ENCODE results near the gene HOXC13. TPM values are rescaled to one million over a fixed set of nuclear protein-coding genes. Genes with fewer than 3 reads are reported as not detected.

Gene HOXC13
- total RNA-seq, 1 donor from 2014 or later = not detected

- intact Hi-C loops (cut with DNase I) = no loop called here
- H3K9me3 ChIP-seq = no peaks in the 10 kb centered on the region
- H3K27ac ChIP-seq = no peak overlapping the region
- TF ChIP-seq, protein P1, sequence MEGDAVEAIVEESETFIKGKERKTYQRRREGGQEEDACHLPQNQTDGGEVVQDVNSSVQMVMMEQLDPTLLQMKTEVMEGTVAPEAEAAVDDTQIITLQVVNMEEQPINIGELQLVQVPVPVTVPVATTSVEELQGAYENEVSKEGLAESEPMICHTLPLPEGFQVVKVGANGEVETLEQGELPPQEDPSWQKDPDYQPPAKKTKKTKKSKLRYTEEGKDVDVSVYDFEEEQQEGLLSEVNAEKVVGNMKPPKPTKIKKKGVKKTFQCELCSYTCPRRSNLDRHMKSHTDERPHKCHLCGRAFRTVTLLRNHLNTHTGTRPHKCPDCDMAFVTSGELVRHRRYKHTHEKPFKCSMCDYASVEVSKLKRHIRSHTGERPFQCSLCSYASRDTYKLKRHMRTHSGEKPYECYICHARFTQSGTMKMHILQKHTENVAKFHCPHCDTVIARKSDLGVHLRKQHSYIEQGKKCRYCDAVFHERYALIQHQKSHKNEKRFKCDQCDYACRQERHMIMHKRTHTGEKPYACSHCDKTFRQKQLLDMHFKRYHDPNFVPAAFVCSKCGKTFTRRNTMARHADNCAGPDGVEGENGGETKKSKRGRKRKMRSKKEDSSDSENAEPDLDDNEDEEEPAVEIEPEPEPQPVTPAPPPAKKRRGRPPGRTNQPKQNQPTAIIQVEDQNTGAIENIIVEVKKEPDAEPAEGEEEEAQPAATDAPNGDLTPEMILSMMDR (IDR thresholded peaks at IDR 0.05) = no peak
- no peak for TF ChIP-seq POLR2A (IDR thresholded peaks at IDR 0.05)
- no peak for TF ChIP-seq POLR2AphosphoS5 (IDR thresholded peaks at IDR 0.05; ENCODE audit: insufficient read depth in 1 of 2, low read depth in 1 of 2)
- peak overlapping the region in 1 of 2 donors; percentile 51 for H3K4me3 ChIP-seq
- peaks cover 43% of the 10 kb centered on the region for H3K27me3 ChIP-seq
- H3K36me3 ChIP-seq = no peaks in the 10 kb centered on the region
- DNase-seq (ENCODE audit: extremely low spot score in 2 of 2) = no peak
- H3K4me1 ChIP-seq = peaks cover 24% of the 10 kb centered on the region
Measured at GRCh38 chr12:53994009-53994263, 55.3 kb downstream of the HOXC13 start.

DNA sequence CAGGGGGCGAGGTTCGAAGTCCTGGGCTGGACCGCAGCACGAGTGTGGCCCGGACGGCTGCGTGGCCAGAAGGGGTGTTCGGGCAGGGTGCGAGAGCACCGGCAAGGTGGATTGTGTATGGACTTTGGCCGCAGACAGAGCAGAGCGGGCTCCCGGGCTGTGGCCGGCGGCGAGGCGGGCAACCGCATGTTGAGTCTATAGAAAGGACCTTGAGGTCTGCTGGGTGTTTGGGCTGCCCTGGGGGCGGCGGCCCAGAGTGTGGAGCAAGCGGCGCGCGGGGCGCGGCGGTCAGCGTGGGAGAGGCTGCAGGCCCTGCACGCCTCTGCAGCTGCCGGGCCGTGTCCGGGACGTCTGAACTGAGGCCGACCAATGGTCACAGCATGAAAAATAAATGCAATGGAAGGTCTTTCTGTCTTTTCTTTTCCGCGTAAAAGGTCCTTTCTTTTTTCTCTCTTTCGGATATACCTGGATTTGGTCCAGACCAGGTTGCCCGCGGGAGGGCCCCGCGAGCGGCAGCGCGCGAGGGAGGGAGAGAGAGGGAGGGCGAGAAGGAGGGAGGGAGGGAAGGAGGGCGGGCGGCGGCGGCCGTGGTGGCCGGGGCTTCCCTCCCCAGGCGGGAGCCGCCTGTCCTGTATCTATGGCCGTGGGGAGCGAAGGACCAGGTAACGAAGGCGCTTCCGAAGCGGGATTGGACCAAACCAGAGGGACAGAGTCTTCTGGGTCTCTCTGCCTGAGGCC is 55.8 kb downstream of the HOXC13 start:
- H3K36me3 ChIP-seq = no peaks in the 10 kb centered on the region
- H3K4me3 ChIP-seq = peak overlapping the region; percentile 43 to 51
- peaks cover 26% of the 10 kb centered on the region for H3K4me1 ChIP-seq
- DNase-seq (ENCODE audit: extremely low spot score in 2 of 2) = no peak
- peaks cover 48% of the 10 kb centered on the region for H3K27me3 ChIP-seq
- intact Hi-C loops (cut with DNase I) = no loop called here
- H3K27ac ChIP-seq = no peak overlapping the region
- H3K9me3 ChIP-seq = no peaks in the 10 kb centered on the region
- TF ChIP-seq POLR2A (IDR thresholded peaks at IDR 0.05) = no peak
- no peak for TF ChIP-seq POLR2AphosphoS5 (IDR thresholded peaks at IDR 0.05; ENCODE audit: insufficient read depth in 1 of 2, low read depth in 1 of 2)
- TF ChIP-seq, protein P1 (IDR thresholded peaks at IDR 0.05) = no peak

DNA sequence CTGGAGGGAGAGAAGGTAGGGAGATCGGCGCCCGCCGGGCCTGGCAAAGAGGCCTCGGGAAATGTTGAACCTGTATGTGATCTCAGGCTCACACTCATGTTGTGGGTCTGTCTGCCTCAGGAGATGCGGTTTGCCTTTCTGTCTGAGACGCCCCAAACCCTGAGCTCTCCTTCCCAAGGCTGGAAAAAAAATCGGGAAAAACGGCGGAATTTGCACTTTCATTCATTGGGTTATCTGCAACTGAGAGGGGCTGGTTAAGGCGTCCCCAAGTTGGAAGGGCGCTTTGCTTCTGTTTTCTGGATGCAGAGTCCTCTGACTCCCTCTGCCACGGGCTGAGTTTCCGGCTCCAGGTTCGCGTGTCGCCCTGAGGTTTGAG is 56.4 kb downstream of the HOXC13 start:
- peaks cover 31% of the 10 kb centered on the region for H3K4me1 ChIP-seq
- TF ChIP-seq POLR2A (IDR thresholded peaks at IDR 0.05) (no peak), POLR2AphosphoS5 (IDR thresholded peaks at IDR 0.05; ENCODE audit: insufficient read depth in 1 of 2, low read depth in 1 of 2) (no peak)
- TF ChIP-seq, protein P1 (IDR thresholded peaks at IDR 0.05) = no peak
- no peak overlapping the region for H3K27ac ChIP-seq
- H3K4me3 ChIP-seq = peak overlapping the region; percentile 43 to 51
- H3K9me3 ChIP-seq = no peaks in the 10 kb centered on the region
- intact Hi-C loops (cut with DNase I) = no loop called here
- H3K36me3 ChIP-seq = no peaks in the 10 kb centered on the region
- no peak for DNase-seq (ENCODE audit: extremely low spot score in 2 of 2)
- H3K27me3 ChIP-seq = peaks cover 50% of the 10 kb centered on the region

DNA sequence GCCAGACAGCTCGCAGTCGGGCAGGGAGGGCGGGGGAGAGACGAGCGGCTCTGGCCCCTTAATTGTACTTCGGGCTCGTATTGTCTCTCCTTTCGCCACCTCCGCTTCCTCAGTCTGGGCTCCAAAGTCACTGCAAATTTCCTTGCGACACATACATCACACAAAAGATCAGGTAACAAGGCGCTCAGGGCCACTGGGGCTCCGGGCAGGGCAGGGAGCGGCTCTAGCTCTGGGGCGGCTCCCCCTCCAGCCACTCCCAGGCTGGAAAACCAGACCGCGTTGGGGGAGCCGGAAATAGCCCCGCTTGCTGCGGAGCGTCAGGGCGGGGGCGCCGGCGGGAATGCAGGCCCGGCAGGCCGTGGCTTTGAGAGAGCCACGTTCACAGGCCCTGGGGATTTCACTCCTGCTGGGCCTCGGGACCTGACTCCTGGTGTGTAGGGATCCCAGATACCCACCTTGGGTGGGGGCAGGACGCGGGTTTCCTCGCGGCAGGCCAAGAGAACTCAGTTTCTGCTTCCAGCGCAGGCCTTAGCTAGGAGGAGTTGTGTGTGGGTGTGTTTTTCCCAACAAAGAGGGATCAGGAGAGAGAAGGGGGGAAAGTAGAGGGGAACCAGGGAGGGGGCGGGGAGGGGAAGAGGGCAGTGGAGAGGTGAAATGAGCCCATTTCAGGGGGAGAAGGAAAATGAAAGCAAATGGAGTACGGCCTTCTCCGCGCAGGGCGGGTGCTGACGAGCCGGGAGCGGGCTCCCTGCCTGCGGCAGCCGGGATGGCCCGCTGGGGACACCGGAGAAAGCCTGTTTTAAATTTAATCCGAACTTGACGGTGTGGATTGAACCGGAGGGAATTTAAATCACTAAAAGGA is 57.0 kb downstream of the HOXC13 start:
- H3K27me3 ChIP-seq = peaks cover 52% of the 10 kb centered on the region
- intact Hi-C loops (cut with DNase I) = no loop called here
- no peaks in the 10 kb centered on the region for H3K36me3 ChIP-seq
- TF ChIP-seq POLR2AphosphoS5 (IDR thresholded peaks at IDR 0.05; ENCODE audit: insufficient read depth in 1 of 2, low read depth in 1 of 2) (no peak), POLR2A (IDR thresholded peaks at IDR 0.05) (no peak)
- TF ChIP-seq, protein P1 (IDR thresholded peaks at IDR 0.05) = no peak
- no peak overlapping the region for H3K27ac ChIP-seq
- H3K9me3 ChIP-seq = no peaks in the 10 kb centered on the region
- H3K4me3 ChIP-seq = peak overlapping the region; percentile 43 to 51
- H3K4me1 ChIP-seq = peaks cover 37% of the 10 kb centered on the region
- no peak for DNase-seq (ENCODE audit: extremely low spot score in 2 of 2)

MicroRNAs within 50 kb of the gene (microRNA counts, 767-probe panel; counts per million panel counts)
- microRNA hsa-miR-196a-5p = 3,000 to 3,241 counts per million in 2 donors

Small RNA genes lying within 50 kb of the gene (microRNA-seq; reads per million reads assigned to microRNA genes)
- gene MIR196A2 (ENCODE audit: borderline number of aligned reads, borderline replicate concordance) = 337 reads per million, percentile 66 among the genes with 10 or more reads in this experiment

Small RNA genes lying within 50 kb of the gene (small RNA-seq; reads per million reads assigned to genes)
- gene AC012531.3 = not detected
- not detected for gene AC012531.4
- 5.0 reads per million, percentile 87 among the genes with 10 or more reads in this experiment for gene MIR196A2
- gene RF01905 = not detected
- gene RF01906 = not detected

Other genes with a start within 250 kb of the HOXC13 start
- 131 TPM for gene CALCOCO1, start 211.4 kb upstream of the HOXC13 start, total RNA-seq
- gene CISTR, start 186.9 kb upstream of the HOXC13 start, total RNA-seq = not detected
- not detected for gene HOXC12, start 16.1 kb downstream of the HOXC13 start, total RNA-seq
- gene HOXC11, start 34.3 kb downstream of the HOXC13 start, total RNA-seq = not detected
- gene HOTAIR, start 36.1 kb downstream of the HOXC13 start, total RNA-seq = not detected
- not detected for gene HOXC10, start 46.3 kb downstream of the HOXC13 start, total RNA-seq
- not detected for gene HOXC9, start 61.3 kb downstream of the HOXC13 start, total RNA-seq
- gene HOXC8, start 70.2 kb downstream of the HOXC13 start, total RNA-seq = not detected
- not detected for gene HOXC6, start 89.6 kb downstream of the HOXC13 start, total RNA-seq
- gene HOXC5, start 94.2 kb downstream of the HOXC13 start, total RNA-seq = not detected
- gene HOXC4, start 115.0 kb downstream of the HOXC13 start, total RNA-seq = 1.2 TPM